HG02678 (cell line): ENCODE data around the gene ACOX3.

Source experiments
- ATAC-seq: cut with Tn5 transposase; IDR thresholded peaks from one replicate; pipeline ENCODE4 v1.9.1; 2021; ENCODE audit warnings: mild to moderate bottlenecking, moderate library complexity; ENCODE audit not compliant: unreplicated experiment

ACOX3 gene

DNA sequence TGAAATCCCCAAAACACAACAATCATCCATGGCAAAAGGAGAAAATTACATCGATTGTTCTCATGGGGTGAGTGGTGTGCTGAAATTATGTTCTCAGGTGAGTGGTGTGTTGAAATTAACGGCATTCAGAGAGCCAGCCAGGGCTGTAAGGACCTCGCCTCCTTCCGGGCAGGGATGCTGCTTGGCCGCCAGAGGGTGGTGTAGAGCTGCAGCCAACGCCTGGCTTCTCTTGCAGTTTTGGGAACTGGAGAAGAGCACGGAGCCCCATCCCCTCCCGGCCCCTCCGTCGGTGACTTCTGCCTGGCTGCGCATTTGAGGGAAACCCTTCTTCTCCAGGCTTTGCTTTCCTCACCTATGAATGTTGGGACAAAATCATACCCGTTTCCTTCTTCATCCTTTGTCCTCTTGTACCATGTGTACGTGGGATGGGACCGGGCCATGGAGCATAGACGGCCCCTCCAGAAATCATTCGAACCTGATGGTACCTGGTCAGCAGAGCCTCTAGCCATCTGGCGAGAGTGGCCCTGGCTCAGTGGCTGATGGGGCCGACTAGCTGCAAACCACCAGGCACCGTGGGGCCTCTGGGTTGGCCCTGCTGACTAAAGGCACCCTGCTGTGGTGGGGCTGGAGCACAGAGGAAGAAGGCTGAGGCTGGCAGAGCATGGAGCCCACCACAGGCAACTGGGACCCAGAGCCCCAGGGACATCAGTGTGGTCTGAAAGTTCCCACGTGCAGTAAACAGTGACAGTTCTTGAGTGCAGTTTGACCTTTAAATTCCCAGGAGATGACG is 28.4 kb upstream of the ACOX3 start:
- peak; percentile 57 for ATAC-seq

DNA sequence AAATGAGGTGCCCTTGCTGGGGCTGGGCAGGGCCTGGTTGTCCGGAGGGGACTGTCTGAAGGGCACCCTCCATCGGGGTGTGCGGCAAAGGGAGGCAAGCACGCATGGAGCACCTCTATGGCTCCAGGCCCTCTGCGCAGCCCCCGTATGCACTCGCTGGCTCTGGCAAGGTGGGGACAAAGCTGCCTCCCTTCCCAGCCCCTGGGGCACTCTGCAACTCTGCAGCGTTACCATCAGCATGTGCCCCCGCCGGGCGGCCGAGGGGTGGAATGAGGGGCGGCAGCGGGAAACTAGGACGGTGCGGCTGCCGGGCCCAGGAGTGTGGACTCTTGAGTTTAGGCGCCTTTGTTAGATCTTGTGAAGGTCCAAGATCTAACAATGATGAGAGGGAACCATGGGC is 26.5 kb upstream of the ACOX3 start:
- ATAC-seq, result no peak

DNA sequence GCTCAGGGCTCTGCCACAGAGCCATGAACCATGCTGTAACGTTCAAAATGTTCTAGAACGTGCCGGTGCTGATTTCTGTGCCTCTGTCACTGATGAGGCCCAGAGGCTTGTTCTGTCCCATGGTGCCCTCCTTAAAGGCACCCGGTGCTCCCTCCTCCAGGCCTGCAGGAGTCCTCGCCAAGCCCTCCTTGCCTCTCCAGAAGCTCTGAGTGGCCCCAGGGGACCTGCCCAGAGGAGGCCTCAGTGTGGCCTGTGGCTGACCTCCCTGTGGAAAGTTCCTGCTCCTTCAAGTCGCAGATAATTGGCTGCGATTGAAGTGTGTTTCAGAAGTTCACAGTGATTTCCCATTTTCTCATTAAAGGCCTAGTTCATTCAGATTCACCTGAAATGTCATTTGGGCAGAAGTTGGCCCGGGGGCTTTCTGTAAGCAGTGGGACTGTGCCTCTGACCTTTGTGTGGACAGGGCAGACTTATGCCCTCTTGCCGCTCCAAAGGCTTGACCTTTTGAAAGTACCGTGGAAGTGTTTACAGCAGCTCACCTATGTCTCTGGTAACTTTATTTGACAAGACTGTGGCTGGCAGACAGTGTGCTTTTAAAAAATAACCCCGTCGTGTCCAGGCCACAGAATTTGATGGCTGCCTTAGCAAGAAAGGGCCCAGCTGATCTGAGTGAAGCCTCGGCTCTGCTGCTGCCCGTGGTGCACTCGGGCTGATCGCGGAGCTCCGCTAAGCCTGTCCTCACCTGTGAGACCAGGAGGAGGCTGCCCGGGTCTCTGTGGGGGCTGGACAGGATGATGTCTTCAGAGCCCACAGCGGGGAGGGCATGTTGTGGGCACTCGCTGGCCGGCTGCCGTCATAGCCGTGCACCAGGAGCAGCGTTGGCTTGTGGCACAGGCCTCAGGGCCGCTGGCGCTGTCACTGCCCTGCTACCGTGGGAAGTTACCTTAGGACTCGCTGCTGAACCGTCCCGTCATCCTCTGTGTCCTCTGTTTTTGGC is 25.4 kb upstream of the ACOX3 start:
- ATAC-seq, result no peak

DNA sequence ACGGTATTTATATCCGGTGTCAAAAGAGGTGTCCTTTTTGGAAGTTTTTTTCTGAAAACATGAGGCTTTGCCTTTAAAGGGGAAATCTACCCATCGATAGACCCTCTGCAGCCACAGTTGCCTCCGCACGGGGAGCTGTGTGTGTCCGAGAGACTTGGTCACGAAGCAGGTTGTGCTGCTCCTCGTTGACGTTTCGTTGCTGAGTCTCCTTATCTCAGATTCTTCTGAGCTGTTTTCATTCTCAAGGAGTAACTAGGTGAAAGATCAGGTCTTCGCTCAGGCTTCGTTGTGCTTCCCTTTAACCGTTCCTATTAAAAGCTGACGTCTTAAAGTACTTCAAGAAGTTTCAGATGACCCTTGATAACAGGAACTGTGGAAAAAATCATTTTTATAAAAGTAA is 23.9 kb upstream of the ACOX3 start:
- ATAC-seq, result no peak

DNA sequence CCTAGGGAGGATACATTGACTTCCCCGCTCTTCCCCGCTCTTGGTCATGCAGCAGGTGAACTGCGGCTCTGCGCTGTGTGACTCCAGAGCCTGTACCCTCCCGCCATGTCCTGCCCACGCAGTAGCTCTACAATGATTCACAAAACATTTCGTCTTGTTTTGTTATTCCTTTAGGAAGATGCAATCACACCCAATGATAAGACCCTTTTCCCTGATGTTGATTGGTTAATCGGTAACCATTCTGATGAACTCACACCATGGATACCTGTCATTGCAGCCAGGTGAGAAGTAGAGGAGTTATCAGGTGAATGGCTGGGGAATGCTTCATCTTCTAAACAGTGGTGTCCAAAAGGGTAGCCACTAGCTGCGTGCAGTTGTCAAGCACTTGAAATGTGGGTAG is 23.3 kb upstream of the ACOX3 start:
- no peak for ATAC-seq

DNA sequence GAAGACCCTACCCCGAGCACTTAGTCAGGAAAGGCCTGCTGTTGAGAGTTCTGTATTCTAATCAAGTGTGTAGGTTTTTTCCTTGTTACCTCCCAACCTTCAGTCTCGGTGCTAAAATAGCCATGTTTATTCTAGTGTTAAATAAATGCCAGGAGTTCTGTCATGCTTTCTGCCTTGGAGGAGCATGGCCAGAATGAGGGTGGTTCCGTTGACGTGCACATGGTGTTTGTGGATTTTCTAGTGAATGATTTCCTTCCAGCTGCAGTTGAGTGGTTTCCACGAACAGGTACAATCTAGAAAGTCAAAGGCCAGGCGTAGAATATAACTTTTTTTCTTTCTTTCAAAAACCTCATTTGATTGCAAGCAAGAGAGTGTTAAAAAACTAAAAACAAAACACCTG is 21.1 kb upstream of the ACOX3 start:
- ATAC-seq, result no peak

DNA sequence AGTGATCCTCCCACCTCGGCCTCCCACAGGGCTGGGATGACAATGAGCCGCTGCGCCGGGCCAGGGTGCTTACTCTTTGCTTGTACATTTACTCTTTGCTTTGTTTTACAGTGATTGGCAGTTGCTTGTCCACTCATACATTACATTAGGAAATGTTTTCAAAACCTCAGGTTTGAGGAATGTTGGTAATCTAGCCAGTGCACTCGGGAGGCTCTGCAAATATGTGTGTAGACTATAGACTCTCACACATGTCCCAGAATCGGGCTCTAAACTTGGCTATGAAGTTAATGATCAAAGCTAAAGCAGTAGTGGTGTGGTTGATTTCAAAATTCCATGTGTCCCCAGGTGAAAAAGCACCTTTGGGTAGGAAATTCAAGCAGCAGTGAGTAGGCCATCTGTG is 20.6 kb upstream of the ACOX3 start:
- no peak for ATAC-seq

DNA sequence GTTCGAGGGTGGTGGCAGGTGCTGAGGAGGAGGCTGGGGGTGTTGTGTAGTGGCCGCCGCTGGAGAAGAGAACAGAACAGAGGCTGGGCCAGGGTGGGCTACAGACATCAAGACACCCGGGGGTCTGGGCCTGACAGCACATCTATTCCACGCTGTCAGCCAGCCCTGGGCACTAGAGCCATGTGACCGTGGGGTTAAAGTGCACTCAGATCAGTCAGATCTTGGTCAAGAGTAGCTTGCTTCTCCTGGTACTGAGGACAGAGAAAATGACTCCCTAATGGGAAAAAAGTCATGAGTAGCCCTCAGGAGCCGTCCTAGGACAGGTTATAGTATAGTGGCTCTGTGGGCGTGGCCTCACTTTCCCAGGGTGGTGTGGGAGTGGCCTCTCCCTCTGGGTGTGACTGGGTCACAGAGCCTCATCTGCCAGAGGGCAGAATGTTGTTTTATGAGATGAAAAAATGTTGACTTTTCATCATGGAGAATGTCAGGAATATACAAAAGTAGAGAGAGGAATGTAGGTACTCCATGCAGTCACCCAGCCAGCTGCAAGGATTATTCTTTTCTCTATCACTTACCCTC is 19.4 kb upstream of the ACOX3 start:
- no peak for ATAC-seq

DNA sequence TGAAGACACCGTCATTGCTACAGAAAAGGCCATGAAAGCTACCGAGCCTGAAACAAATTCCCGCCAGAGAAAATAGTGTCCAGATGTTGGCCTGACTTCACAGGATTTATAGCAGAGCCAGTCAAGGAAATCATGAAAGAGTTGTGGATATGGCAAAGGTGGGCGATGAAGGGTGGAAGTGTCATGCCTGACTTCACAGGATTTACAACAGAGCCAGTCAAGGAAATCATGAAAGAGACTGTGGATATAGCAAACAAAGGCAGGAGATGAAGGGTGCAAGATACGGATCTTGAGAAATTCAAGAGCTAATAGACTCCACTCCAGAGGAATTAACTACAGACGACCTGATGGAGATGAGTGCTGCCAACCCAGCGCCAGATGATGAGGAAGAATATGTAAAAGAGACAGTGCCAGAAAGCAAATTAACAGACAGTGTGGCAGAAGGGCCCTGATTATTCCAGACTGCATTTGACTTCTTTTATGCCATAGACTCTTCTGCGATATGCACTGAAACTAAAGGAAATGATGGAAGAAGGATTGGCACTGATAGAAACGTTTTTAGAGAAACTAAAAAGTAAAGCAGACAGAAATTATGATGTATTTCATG is 17.2 kb upstream of the ACOX3 start:
- ATAC-seq, result no peak

DNA sequence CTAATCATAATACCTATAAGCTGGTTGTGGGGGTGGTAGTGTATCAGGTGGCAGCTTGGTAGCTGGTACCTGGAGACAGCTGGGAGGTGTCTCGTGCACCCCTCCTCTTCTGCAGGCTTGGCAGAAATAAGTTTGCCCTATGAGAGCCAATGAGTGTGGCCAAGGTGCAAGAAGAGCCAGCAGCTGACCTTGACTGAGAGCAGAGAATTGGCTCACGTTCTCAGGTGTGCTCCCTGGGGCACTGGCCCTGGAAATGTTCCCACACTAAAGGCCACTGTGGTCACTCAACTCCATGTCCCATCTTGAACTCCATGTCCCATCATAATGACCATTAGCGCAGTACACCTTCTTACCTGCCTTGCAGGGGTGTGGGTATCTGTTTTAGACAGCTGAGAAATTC is 13.4 kb upstream of the ACOX3 start:
- no peak for ATAC-seq

DNA sequence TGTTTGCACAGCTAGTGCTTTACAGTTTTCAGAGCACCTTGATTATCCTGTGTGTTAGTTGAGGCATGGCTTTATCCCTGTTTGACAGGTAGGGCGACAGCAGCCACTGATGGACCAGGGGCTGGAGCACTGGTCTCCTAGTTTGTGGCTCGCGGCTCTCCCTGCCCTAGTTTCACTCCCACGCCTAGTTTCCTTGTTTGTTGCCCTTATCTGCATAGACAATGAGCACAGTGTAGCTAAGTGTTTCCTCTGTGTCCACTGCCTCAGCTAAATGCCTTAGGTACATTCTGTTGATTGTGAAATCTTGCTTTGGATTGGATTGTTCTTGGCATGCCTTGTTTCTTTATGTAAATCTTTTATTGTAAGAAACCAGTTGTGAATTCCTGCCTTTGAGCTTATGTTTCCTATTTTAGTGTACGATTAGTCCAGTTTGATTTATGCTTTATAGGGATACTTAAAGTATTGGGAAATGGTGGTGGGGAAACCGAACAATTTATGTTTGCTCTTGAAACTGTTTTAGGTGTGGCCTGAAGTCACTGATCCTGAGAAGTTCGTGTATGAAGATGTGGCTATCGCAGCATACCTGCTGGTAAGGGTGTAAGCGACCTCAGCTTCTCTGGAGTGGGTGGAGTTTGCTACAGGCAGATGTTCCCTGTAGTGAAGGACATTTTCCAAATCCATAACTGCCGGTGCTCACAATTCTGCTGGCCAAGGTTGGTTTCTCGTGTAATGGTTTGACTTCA is 11.1 kb upstream of the ACOX3 start:
- ATAC-seq, result no peak

DNA sequence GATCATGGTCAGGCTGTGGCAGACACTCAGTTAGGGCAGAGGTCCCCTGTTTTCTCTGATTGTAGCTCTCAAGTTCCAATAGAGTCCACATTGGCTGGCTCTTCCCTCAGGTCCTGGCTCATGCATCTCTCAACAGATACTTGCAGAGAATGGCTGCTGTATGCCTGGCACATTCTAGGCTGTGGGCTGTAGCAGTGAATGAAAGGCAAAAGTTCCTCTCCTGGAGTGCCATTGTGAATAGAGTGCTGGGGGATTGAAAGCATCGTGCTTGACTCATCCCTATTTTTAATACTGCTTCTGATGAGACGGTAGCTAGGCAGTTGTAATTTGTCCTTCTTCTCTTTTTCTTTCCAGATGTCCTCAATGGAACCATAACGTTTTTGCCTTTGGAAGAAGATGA is 5.6 kb upstream of the ACOX3 start:
- ATAC-seq, result no peak

DNA sequence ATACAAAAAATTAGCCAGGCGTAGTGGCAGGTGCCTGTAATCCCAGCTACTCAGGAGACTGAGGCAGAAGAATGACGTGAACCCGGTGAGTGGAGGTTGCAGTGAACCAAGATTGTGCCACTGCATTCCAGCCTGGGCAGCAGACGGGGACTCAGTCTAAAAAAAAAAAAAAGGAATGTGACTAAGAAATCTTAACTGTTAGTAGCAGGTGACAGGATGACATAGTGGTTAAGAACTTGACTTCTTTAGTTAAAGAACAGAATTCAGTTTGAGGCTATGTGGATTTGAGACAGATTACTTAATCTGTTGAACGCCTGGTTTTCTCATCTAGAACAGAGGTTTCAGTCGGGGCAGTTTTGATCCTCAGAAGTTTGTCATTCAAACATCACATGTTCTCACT is 3.3 kb upstream of the ACOX3 start:
- ATAC-seq, result no peak

DNA sequence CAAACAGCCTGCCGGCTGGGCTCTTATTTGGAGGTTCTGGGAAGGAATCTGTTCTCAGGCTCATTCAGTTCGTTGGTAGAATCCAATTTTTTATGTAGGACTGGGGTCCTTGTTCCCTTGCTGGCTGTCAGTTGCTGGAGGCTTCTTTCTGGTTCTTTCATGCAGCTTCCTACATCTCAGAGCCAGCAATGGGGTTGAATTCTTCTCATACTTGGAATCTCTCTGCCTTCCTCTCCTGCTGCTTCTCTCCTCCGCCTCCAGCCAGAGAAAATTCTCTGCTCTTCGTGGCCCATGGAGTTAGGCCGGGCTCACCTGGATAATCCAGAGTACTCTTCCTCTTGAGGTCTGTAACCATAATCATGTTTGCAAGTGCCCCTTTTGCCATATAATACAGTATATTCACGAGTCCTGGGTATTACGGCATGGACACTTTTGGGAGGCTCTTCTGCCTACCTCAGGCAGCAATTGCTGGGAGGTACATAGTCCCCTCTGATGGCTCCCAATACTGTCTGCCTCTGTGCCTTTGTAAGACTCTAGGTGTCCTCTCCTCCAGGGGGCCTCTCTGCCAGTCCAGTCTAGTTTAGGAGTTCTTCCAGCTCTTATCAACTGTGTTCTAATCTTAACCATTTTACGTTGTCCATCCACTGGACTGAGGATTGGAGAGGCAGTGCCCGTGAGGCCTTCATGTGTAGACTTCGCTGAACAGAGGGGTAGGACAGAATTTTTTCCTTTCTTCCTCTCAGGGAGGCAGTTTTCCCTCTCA is 2.3 kb upstream of the ACOX3 start:
- no peak for ATAC-seq

DNA sequence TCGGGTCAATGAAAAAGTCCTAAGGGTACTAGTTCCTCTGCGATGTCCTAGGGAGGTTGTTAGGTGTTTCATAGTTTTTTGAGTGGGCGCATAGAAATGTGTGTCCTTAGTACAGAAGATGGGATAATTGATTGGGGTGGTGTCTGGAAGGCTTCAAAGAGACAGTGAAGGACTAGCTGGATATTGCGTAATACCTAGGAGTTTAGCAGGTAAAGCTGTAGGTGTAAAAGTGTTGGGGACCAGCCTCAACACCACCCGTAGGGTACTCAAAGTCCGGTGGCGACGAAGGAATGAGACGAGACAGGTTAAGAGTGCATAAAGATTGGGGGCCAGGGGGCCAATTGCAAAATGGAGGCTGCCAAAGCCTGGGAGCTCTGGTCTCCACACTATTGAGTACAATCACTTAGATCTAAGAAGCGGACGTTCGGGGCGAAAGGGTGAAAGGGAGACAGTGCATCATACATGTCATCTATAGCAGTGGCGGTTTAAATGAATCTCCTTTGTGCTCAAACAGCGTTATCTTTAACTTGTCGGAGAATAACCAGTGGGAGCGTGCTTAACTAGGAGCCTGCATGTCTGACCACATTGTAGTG is 1.1 kb upstream of the ACOX3 start:
- ATAC-seq, result no peak

DNA sequence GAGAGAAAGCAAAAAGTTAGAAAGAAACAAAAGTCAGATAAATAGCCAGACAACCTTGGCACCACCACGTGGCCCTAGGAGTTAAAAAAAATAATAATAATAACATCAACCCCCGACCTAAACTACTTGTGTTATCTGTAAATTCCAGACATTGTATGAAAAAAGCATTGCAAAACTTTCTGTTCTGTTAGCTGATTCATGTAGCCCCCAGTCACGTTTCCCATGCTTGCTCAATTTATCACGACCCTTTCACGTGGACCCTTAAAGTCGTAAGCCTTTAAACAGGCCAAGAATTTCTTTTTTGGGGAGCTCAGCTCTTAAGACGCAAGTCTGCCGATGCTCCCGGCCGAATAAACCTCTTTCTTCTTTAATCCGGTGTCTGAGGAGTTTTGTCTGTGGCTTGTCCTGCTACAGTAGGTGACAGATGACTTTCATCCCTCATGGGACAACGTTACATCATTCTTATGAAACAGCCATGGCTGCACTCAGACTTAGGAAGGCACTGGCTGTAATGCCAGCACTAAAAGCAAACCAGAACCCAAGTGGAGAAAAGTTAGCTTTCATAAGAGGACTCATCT is 520 bp downstream of the ACOX3 start:
- ATAC-seq, result peak; percentile 25

DNA sequence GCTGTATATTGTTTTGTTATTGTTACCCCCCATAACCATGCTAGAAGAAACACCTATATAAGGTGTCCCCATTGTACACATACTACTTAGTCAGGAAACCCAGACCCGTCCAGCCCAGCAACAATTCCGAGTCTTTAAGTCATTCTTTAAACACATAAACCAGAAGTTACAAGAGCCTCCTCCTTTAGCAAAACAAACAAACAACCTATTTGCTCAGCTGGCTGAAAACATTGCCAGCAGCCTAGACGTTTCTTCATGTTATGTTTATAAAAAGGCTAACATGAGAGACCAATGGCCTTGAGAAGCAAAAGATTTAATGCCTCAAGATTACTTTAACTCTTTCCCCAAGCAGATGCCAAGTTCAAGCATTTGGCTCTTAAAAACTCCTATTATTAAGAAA is 1.4 kb downstream of the ACOX3 start:
- ATAC-seq, result no peak

DNA sequence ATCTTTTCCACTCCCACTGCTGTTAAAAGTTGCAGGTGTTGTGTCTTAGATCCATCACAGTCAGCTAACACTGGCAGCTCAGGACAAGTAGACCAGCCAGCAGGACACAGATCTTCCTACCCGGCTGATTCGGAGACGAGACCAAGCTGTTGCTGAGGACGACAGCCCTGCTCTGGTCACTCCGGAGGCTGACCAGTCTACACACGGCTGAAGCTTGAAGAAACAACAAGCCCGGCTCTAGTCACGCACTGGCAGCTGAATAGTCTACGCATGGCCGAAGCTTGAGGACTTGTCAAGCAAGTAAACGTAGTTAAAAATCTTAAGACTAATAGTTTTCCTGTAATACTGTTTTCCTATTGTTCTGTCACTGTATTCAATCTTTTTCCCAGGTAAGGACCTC is 1.8 kb downstream of the ACOX3 start:
- no peak for ATAC-seq

DNA sequence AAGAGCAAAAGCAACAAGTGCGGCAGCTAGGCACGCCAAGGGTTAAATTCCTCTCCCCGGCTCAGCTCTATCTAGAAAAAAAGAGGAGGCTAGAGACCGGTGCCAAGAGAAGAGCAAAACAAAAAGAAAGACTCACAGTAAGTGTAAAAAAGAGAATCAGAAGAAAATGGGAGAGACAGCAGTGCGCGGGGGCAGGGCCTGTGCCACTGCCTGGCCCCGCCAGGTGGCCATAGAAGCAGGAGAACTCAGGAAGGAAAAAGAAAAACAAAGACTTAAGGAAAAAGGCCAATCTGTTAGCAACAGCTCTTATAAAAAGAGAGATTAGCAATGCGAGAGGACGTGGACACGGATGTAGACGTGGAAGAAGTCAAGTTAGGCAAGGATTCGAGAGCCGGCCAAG is 3.2 kb downstream of the ACOX3 start:
- ATAC-seq, result no peak
